RWPE2 (cell line): ENCODE data around the gene MTA3.

Experiments
- ATAC-seq: fragments of 200-7000 bp; cut with Tn5 transposase; 3 replicates; pipeline ENCODE4 v1.9.1; 2021; ENCODE audit warnings: low read depth
- DNase-seq: peaks from one replicate; pipeline ENCODE4 v3.0.0-alpha.2; 2020; ENCODE audit warnings: low spot score
- H3K27ac ChIP-seq: fragments of 450-650 bp; 2 replicates; pipeline ENCODE4 v1.5.1; 2017; ENCODE audit warnings: mild to moderate bottlenecking; ENCODE audit not compliant: poor library complexity, severe bottlenecking
- H3K27me3 ChIP-seq: fragments of 250-450 bp; sonication (Bioruptor Pico); 2 replicates; pipeline ENCODE4 v1.5.1; 2021; ENCODE audit warnings: mild to moderate bottlenecking, moderate library complexity; ENCODE audit not compliant: insufficient read depth, poor library complexity, severe bottlenecking
- H3K36me3 ChIP-seq: fragments of 250-450 bp; sonication (Bioruptor Pico); 2 replicates; pipeline ENCODE4 v1.5.1; 2020; ENCODE audit warnings: low read depth, mild to moderate bottlenecking, moderate library complexity
- H3K4me1 ChIP-seq: fragments of 250-450 bp; sonication (Bioruptor Pico); 2 replicates; pipeline ENCODE4 v1.5.1; 2021; ENCODE audit warnings: mild to moderate bottlenecking, moderate library complexity; ENCODE audit not compliant: insufficient read depth, poor library complexity, severe bottlenecking
- H3K4me3 ChIP-seq: fragments of 250-450 bp; sonication (Bioruptor Pico); 2 replicates; pipeline ENCODE4 v1.5.1; 2021; ENCODE audit warnings: mild to moderate bottlenecking, moderate library complexity; ENCODE audit not compliant: severe bottlenecking
- H3K9me3 ChIP-seq: fragments of 250-450 bp; sonication (Bioruptor Pico); 2 replicates; pipeline ENCODE4 v1.5.1; 2021; ENCODE audit warnings: mild to moderate bottlenecking, moderate library complexity; ENCODE audit not compliant: severe bottlenecking
- CTCF ChIP-seq: fragments of 450-650 bp; IDR thresholded peaks from one replicate; pipeline ENCODE4 v1.5.1; 2017; ENCODE audit warnings: mild to moderate bottlenecking, moderate library complexity; ENCODE audit not compliant: poor library complexity, severe bottlenecking

The MTA3 gene

DNA sequence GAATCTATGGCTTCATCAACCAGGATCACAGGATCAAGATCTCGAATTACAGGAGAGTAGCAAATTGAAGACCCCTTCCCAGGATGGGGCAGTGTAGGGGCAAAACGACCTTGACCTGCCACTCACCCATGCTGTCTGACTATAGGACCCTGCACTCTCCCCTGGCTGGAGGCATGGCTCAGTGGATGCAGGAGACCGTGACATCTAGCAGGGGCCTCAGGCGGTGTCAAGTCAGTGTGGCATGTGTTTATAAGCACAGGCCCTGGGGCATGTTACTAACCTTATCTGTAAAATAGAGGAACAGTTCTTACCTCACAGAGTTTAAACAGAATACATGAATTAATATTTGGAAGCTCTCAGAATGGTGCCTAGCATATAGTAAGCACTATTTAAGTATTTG, 220.4 kb downstream of the MTA3 start:
- H3K36me3 ChIP-seq, result no peaks in the 10 kb centered on the region
- peaks cover 13% of the 10 kb centered on the region for H3K27me3 ChIP-seq
- ATAC-seq (no peak), DNase-seq (no peak)
- no peak overlapping the region for H3K4me3 ChIP-seq
- H3K4me1 ChIP-seq, result no peaks in the 10 kb centered on the region
- TF ChIP-seq CTCF, result no peak
- no peak overlapping the region for H3K27ac ChIP-seq
- H3K9me3 ChIP-seq, result no peaks in the 10 kb centered on the region

DNA sequence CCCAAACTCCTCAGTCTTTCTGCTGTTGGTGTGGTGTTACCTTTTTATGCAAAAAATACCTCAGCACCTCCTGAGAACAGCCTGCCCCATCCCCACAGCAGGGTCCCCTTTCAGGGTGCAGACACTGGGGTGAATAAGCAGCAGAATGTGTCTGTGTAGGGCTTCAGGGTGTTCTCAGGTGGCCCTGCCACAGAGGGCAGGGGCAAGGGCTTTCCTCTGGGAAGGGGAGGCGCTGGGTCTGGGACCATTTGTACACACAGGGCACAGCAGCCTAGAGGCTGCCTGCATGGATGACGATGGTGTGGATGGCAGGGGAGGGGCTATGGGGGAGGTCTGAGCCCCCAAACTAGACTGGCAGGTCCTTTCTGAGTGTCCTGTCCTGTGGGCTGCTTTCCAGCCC, 221.3 kb downstream of the MTA3 start:
- DNase-seq, result no peak
- Histone ChIP-seq H3K36me3 (no peaks in the 10 kb centered on the region), H3K4me3 (no peak overlapping the region), H3K27me3 (peaks cover 13% of the 10 kb centered on the region), H3K9me3 (no peaks in the 10 kb centered on the region), H3K4me1 (no peaks in the 10 kb centered on the region), H3K27ac (no peak overlapping the region)
- no peak for ATAC-seq
- no peak for TF ChIP-seq CTCF

- Histone ChIP-seq H3K9me3 (no peaks in the 10 kb centered on the region), H3K27me3 (peaks cover 13% of the 10 kb centered on the region), H3K27ac (no peak overlapping the region), H3K36me3 (no peaks in the 10 kb centered on the region), H3K4me1 (peaks cover 11% of the 10 kb centered on the region), H3K4me3 (no peak overlapping the region)
- TF ChIP-seq CTCF, result no peak
- DNase-seq, result no peak
- no peak for ATAC-seq
Observed at GRCh38 chr2:42791606-42792005, 223.2 kb downstream of the MTA3 start.

- no peaks in the 10 kb centered on the region for H3K36me3 ChIP-seq
- ATAC-seq (peak; percentile 28; the same call in 2 of the 3 replicates), DNase-seq (no peak)
- no peak overlapping the region for H3K27ac ChIP-seq
- peaks cover 11% of the 10 kb centered on the region for H3K4me1 ChIP-seq
- peak overlapping the region; percentile 25 for H3K4me3 ChIP-seq
- peaks cover 13% of the 10 kb centered on the region for H3K27me3 ChIP-seq
- TF ChIP-seq CTCF, result no peak
- H3K9me3 ChIP-seq, result no peaks in the 10 kb centered on the region
Observed at GRCh38 chr2:42792087-42792582, 223.7 kb downstream of the MTA3 start.

DNA sequence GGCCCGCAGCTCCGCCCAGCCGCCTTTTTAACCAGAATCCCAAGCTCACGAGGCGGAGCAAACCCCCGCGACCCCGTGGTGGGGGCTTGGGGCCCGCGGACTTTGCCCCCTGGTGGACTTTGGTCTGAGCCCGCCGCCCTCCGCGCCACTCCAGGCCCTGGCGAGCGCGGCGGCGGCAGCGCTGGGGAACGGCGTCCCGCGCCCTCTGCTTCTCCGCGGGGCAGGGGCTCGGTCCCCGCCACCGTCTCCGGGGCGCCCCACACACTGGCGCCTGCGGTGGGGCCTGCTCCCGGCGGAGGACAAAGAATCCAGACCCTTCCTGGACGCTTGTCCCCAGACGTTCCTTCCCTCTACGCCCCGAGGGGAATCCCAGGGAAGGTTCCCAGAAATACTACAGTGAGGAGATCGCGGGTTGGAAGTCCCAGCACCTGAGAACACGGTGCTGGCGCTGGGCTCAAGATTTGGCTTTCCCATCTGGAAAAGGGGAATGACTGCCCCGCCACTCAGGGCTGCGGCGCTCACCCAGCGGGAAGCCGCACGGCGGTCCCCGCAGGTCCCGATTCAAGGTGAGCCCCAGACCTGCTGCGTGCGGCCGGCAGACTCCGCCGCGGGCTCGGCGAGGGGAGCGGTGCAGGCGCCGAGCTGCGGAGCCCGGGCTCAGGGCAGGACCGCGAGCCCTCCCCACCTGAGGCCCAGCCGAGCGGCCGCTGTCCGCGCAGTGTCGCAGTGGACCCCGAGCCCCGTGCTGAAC, 224.3 kb downstream of the MTA3 start, which contains the start of gene HAAO:
HAAO (minus strand) TSS at position 1 of the 751 bp plus-strand sequence. CDS start 47 bp downstream, outside the sequence.
- Histone ChIP-seq H3K4me1 (peaks cover 11% of the 10 kb centered on the region), H3K27ac (no peak within 1 kb of the TSS), H3K36me3 (no peaks in the 10 kb centered on the region), H3K9me3 (no peaks in the 10 kb centered on the region), H3K4me3 (peak within 1 kb of the TSS; percentile 25), H3K27me3 (peaks cover 13% of the 10 kb centered on the region)
- ATAC-seq, result peak; percentile 55
- DNase-seq, result no peak
- TF ChIP-seq CTCF, result no peak
